Measurements from ENCODE around the gene MICAL3.

- no peak for TF ChIP-seq CTCF (IDR thresholded peaks at IDR 0.05; ENCODE audit: low read depth, low read length)
- no peak for TF ChIP-seq EZH2phosphoT487 (IDR thresholded peaks at IDR 0.05; ENCODE audit: low read depth)
Measured at GRCh38 chr22:17825876-17826550, 198.3 kb downstream of the MICAL3 start.

Measured in OCI-LY3 (cell line).